T47D (cell line): ENCODE measurements around the gene SYTL1.

ENCODE experiments used
- DNase-seq, 2 experiments: peaks; one replicate each; pipeline versions ENCODE4 v3.0.0 to v3.0.0-alpha.2; 2011 to 2012; ENCODE audit warnings: low read depth in 1 of 2, low spot score in 1 of 2
- JUND ChIP-seq: IDR thresholded peaks from 2 replicates; pipeline ENCODE4 v1.6.1; 2012; ENCODE audit warnings: low read depth
- in situ Hi-C: cut with HindIII; loops from 2 replicates; pipeline ENCODE4 v1.10.0; 2016; ENCODE audit warnings: low sequenced_read_pairs, low pct_unique_long_range_greater_than_20kb

The SYTL1 gene

GRCh38 chr1:27363766-27364695 lies 22.2 kb downstream of the SYTL1 start:
- no peak for DNase-seq
- in situ Hi-C loops: no loop called here
- TF ChIP-seq JUND: no peak

- no peak for DNase-seq
- in situ Hi-C loops: no loop called here
- TF ChIP-seq JUND: no peak
These were observed 23.0 kb downstream of the SYTL1 start for GRCh38 chr1:27364696-27365371.

GRCh38 chr1:27365372-27366112 lies 23.7 kb downstream of the SYTL1 start:
- DNase-seq: peak; percentile 67 to 89
- TF ChIP-seq JUND: no peak
- in situ Hi-C loops: no loop called here

GRCh38 chr1:27366113-27366410 lies 24.2 kb downstream of the SYTL1 start:
- peak; percentile 69 to 81 for DNase-seq
- in situ Hi-C loops: no loop called here
- TF ChIP-seq JUND: no peak

- in situ Hi-C loops: no loop called here
- no peak for TF ChIP-seq JUND
- peak; percentile 76 to 83 for DNase-seq
These were observed 24.8 kb downstream of the SYTL1 start, which contains the start of gene MAP3K6 for GRCh38 chr1:27366411-27367159. TSS of gene MAP3K6 (minus strand) at chr1:27366961. CDS start at chr1:27366597, 364 bp downstream.

GRCh38 chr1:27367160-27367650 lies 25.4 kb downstream of the SYTL1 start:
- DNase-seq: no peak
- in situ Hi-C loops: no loop called here
- TF ChIP-seq JUND: no peak

- in situ Hi-C loops: no loop called here
- DNase-seq: peak in 1 of 2 experiments; percentile 59
- no peak for TF ChIP-seq JUND
These were observed 27.2 kb downstream of the SYTL1 start for GRCh38 chr1:27368869-27369582.

GRCh38 chr1:27372022-27372807 lies 30.4 kb downstream of the SYTL1 start:
- no peak for DNase-seq
- in situ Hi-C loops: no loop called here
- no peak for TF ChIP-seq JUND

- TF ChIP-seq JUND: no peak
- DNase-seq: no peak
- in situ Hi-C loops: no loop called here
These were observed 31.2 kb downstream of the SYTL1 start for GRCh38 chr1:27372808-27373690.
